Measurements from ENCODE around the gene UGT1A9. TPM values are rescaled to one million over a fixed set of nuclear protein-coding genes. Genes with fewer than 3 reads are reported as not detected.
"Not testable (repeated sequence)": the region's sequence is repeated elsewhere in the genome, so short reads cannot be mapped to it uniquely, and the experiment has no call there.

Gene UGT1A9
- polyA plus RNA-seq, 1 donor from 2014 or later, result not detected

DNA sequence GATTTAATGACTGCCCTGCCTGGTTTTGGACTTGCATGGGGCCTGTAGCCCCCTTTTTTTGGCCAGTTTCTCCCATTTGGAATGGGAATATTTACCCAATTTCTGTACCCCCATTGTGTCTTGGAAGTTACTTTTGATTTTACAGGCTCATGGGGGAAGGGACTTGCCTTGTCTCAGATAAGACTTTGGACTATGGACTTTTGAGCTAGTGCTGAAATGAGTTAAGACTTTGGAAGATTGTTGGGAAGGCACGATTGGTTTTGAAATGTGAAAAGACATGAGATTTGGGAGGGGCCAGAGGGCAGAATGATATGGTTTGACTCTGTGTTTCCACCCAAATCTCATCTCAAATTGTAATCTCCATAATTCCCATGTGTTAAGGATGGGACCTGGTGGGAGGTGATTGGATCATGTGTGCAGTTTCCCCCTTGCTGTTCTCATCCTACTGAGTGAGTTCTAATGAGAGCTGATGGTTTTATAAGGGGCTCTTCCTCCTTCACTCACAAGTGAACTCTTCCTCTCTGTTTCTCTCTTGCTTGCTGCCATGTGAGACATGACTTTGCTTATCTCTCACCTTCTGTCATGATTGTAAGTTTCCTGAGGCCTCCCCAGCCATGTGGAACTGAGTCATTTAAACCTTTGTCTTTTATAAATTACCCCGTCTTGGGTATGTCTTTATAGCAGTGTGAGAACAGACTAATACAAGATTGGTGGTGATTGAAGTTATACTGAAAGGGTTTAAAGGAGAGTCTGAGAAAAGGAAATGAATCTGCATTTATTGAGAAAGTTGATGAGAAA, 79.7 kb downstream of the UGT1A9 start:
- Mint-ChIP-seq H3K4me3 (peak overlapping the region in 1 of 4 donors; percentile 40), H3K27ac (peak overlapping the region in 1 of 3 donors; percentile 60), H3K27me3 (peaks cover 16% of the 10 kb centered on the region), H3K9me3 (peaks cover 9 to 22% (median 16%) of the 10 kb centered on the region in 3 donors)
- H3K4me1 Mint-ChIP-seq, H3K36me3 Mint-ChIP-seq: not testable (repeated sequence)

DNA sequence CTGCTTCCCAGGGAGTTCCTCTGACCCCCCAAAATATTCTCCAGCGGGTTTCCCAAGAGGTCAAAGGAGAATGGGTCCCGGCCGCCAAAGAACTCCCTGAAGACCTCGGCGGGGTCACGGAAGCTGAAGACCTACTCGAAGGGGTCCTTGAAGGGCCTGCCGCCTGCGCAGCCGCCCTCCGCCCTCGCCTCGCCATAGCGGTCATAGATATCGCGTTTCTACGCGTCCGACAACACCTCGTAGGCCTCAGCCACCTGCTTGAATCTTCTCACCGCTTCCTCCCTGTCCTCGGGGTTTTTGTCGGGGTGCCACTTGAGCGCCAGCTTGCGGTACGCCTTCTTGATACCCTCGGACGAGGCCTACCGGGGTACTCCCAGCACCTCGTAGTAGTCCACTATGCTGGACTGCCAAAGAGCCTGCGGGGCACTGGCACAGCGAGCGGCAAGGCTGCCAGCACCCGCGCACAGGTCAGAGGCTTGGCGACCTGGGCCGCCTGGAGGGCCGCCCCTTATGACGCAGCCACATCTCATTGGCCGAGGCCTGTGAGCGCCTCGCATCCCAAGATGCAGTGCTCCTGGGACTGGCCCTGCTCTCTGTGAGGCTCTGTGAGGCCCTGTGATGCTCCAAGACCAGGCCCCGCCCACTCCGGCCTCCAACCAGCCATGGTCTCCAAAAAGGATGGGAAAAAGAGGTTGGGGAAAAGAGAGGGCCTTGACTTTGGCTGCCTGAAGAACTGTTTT, 83.3 kb downstream of the UGT1A9 start:
- peaks cover 1% of the 10 kb centered on the region for H3K27me3 Mint-ChIP-seq
- peaks cover 2% of the 10 kb centered on the region for H3K36me3 Mint-ChIP-seq
- H3K4me3 Mint-ChIP-seq, result no peak overlapping the region
- no peaks in the 10 kb centered on the region for H3K4me1 Mint-ChIP-seq
- H3K27ac Mint-ChIP-seq, result no peak overlapping the region
- peaks cover 6 to 14% (median 12%) of the 10 kb centered on the region in 3 donors for H3K9me3 Mint-ChIP-seq

DNA sequence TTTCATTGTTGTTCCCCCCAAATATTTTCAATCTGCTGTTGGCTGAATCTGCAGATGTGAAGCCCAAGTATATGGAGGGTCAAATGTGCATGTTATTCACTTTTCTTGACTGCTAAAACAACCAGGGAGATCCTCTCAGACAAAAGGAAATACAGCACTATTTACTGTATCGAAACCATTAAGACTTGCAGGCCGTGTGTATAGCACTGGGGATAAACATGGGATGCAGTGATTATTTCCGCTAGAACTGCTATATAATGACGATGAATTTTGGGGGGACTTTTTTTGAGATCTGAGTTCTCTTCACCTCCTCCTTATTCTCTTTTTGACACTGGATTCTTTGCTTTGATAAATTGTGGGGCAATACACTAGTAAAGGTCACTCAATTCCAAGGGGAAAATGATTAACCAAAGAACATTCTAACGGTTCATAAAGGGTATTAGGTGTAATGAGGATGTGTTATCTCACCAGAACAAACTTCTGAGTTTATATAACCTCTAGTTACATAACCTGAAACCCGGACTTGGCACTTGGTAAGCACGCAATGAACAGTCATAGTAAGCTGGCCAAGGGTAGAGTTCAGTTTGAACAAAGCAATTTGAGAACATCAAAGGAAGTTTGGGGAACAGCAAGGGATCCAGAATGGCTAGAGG, 84.9 kb downstream of the UGT1A9 start:
- peaks cover 2% of the 10 kb centered on the region for H3K36me3 Mint-ChIP-seq
- peaks cover 2 to 5% (median 2%) of the 10 kb centered on the region in 3 donors for H3K9me3 Mint-ChIP-seq
- no peak overlapping the region for H3K4me3 Mint-ChIP-seq
- H3K27ac Mint-ChIP-seq, result no peak overlapping the region
- H3K4me1 Mint-ChIP-seq, result no peaks in the 10 kb centered on the region
- H3K27me3 Mint-ChIP-seq, result peaks cover 1% of the 10 kb centered on the region

DNA sequence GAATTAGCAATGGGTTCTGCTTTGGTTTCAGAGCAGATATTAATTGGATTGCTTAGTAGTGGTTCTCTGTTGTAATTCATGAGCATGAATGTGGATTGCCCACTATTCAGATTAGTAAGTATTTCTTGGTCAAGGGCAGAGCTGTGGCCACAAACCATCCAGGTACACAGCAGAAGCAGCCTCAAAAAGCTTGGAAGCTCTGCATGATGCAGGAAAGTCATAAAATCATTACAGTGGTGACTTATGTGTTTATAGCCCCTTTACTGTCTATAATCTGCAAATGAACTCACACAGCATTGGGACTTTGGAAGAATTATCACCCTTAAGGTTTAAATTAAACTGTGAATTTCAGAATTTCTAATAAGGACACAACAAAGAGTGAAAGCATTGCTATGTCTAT, 86.4 kb downstream of the UGT1A9 start:
- Mint-ChIP-seq H3K4me3 (no peak overlapping the region), H3K27ac (no peak overlapping the region), H3K9me3 (peaks cover 0 to 2% (median 0%) of the 10 kb centered on the region in 3 donors), H3K27me3 (no peaks in the 10 kb centered on the region), H3K4me1 (no peaks in the 10 kb centered on the region), H3K36me3 (peaks cover 2% of the 10 kb centered on the region)

DNA sequence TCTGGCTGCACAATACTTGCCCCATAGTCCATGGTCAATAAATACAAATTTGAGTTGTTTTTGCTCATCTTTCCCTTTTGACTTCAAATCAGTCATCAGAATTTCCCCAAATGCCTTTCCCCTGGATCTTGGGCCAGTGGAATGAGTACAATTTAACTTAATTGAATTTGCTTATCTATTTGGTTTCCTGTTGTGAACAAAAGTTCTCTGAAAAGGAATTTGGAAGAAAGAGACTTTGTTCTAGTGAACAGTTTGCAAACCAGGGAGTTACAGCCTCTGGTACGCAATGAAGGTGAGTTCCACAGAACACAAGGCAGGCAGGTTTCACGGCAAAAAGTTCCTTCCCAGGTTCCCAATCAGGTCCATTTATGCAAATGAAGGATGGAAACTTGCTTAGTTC, 87.2 kb downstream of the UGT1A9 start:
- H3K9me3 Mint-ChIP-seq, result peaks cover 0 to 2% (median 0%) of the 10 kb centered on the region in 3 donors
- H3K27ac Mint-ChIP-seq, result no peak overlapping the region
- H3K36me3 Mint-ChIP-seq, result peaks cover 2% of the 10 kb centered on the region
- no peaks in the 10 kb centered on the region for H3K4me1 Mint-ChIP-seq
- H3K27me3 Mint-ChIP-seq, result peaks cover 2% of the 10 kb centered on the region
- H3K4me3 Mint-ChIP-seq, result no peak overlapping the region

DNA sequence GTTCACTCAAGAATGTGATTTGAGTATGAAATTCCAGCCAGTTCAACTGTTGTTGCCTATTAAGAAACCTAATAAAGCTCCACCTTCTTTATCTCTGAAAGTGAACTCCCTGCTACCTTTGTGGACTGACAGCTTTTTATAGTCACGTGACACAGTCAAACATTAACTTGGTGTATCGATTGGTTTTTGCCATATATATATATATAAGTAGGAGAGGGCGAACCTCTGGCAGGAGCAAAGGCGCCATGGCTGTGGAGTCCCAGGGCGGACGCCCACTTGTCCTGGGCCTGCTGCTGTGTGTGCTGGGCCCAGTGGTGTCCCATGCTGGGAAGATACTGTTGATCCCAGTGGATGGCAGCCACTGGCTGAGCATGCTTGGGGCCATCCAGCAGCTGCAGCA, 88.3 kb downstream of the UGT1A9 start, which contains the start of gene UGT1A1:
Gene UGT1A1, plus strand, starts transcription at position 228 of the 400 bp plus-strand sequence. Its CDS starts 18 bp downstream, at position 246.
- Mint-ChIP-seq H3K36me3 (peaks cover 2% of the 10 kb centered on the region), H3K27me3 (peaks cover 8% of the 10 kb centered on the region), H3K4me3 (no peak within 1 kb of the TSS)

DNA sequence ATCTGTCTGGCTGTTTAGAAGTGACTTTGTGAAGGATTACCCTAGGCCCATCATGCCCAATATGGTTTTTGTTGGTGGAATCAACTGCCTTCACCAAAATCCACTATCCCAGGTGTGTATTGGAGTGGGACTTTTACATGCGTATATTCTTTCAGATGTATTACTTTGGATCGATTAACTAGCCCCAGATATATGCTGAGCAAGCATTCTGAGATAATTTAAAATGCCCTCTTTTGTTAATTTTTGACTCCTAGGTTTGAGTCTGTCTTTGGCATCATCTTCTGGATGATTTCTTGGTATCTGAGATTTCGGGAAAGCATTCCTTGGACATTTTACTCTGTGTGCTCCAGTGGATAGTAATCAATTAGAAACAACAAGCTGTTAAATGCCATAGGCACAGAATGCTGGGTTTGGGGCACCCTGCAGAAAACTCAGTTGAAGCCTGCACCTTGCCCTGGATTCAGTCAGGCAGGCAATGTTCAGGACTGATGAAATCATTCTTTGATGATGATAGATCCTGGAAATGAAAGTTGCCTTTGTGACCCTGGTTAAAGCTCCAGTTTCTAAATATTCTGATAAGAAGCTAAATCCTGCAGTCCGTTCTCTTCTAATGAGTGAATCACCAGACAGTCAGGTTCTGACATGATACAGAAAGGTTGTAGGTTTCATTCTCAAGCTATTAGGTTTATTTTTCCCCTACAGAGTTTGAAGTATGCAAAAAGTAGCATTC, 89.5 kb downstream of the UGT1A9 start:
- H3K27ac Mint-ChIP-seq, result no peak overlapping the region
- peaks cover 2% of the 10 kb centered on the region for H3K36me3 Mint-ChIP-seq
- no peak overlapping the region for H3K4me3 Mint-ChIP-seq
- H3K9me3 Mint-ChIP-seq, result no peaks in the 10 kb centered on the region
- H3K4me1 Mint-ChIP-seq, result no peaks in the 10 kb centered on the region
- peaks cover 8% of the 10 kb centered on the region for H3K27me3 Mint-ChIP-seq

More for the DNA sequence above, 88.3 kb downstream of the UGT1A9 start, which contains the start of gene UGT1A1:
- Mint-ChIP-seq H3K27ac (no peak within 1 kb of the TSS), H3K9me3 (peaks cover 0 to under 1% (median 0%) of the 10 kb centered on the region in 3 donors), H3K4me1 (no peaks in the 10 kb centered on the region)

DNA sequence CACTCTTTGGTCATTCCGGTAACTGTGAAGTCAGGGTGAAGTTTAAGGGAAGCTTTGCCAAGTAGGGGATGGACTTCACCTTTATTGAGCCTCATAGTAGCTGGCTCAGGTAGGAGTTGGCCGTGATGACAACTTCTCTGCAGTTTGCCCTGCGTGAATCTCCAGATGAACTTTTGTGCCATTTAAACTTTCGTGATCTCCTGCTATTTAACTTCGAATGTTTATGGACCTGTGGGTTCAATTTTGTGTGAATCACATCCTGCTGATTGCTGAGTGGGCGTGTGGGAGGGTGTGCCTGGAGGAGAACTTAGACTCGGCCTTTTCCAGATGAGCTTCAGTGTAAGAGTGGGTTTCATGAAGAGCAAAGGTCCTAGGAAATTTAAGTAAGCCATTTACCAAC, 92.6 kb downstream of the UGT1A9 start:
- Mint-ChIP-seq H3K27ac (no peak overlapping the region), H3K27me3 (peaks cover 13% of the 10 kb centered on the region), H3K4me3 (no peak overlapping the region), H3K36me3 (no peaks in the 10 kb centered on the region), H3K4me1 (no peaks in the 10 kb centered on the region), H3K9me3 (peaks cover 0 to 2% (median 0%) of the 10 kb centered on the region in 3 donors)

DNA sequence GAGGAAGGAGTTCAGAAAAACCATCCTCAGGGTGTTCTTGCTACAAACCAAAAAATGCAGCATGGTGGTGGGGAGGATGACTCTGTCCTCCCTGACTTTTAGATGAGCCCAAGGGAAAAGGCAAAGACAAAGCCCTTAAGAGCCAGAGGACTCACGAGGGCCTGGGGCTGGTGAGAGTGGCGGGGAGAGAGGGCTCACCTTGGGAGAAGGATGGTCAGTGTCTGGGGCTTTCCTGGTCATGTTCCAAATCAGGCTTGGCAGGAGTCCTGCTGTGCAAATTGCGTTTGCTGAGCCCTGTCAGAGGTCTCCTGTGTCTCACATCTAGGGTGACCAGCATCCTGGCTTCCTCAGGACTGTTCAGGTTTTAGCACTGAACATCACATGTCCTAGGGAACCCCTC, 93.1 kb downstream of the UGT1A9 start:
- Mint-ChIP-seq H3K27ac (no peak overlapping the region), H3K27me3 (peaks cover 13% of the 10 kb centered on the region), H3K9me3 (peaks cover 0 to 2% (median 0%) of the 10 kb centered on the region in 3 donors), H3K36me3 (no peaks in the 10 kb centered on the region), H3K4me3 (no peak overlapping the region), H3K4me1 (no peaks in the 10 kb centered on the region)

DNA sequence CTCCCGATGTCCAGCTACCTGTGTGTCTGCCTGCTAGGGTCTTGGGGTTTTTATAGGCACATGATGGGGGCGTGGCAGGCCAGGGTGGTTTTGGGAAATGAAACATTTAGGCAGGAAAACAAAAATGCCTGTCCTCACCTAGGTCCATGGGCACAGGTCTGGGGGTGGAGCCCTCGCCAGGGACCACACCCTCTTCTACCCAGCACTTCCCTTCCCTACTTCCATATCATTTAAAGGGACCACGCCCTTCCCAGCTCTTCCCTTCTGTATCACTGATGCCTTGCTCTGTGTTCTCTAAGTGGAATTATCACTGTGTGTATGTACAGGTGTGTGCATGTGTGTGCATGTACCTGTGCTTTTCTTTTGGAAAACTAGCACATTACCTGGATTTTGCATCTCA, 94.7 kb downstream of the UGT1A9 start:
- H3K9me3 Mint-ChIP-seq, result peaks cover 0 to 2% (median 0%) of the 10 kb centered on the region in 3 donors
- H3K4me3 Mint-ChIP-seq, result no peak overlapping the region
- H3K27ac Mint-ChIP-seq, result no peak overlapping the region
- H3K36me3 Mint-ChIP-seq, result no peaks in the 10 kb centered on the region
- H3K27me3 Mint-ChIP-seq, result peaks cover 13% of the 10 kb centered on the region
- no peaks in the 10 kb centered on the region for H3K4me1 Mint-ChIP-seq

DNA sequence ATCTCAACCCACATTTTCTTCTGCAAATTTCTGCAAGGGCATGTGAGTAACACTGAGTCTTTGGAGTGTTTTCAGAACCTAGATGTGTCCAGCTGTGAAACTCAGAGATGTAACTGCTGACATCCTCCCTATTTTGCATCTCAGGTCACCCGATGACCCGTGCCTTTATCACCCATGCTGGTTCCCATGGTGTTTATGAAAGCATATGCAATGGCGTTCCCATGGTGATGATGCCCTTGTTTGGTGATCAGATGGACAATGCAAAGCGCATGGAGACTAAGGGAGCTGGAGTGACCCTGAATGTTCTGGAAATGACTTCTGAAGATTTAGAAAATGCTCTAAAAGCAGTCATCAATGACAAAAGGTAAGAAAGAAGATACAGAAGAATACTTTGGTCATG, 96.4 kb downstream of the UGT1A9 start:
- Mint-ChIP-seq H3K27ac (no peak overlapping the region), H3K4me3 (no peak overlapping the region), H3K36me3 (no peaks in the 10 kb centered on the region), H3K9me3 (peaks cover 0 to 2% (median 2%) of the 10 kb centered on the region in 3 donors), H3K27me3 (peaks cover 13% of the 10 kb centered on the region), H3K4me1 (no peaks in the 10 kb centered on the region)

DNA sequence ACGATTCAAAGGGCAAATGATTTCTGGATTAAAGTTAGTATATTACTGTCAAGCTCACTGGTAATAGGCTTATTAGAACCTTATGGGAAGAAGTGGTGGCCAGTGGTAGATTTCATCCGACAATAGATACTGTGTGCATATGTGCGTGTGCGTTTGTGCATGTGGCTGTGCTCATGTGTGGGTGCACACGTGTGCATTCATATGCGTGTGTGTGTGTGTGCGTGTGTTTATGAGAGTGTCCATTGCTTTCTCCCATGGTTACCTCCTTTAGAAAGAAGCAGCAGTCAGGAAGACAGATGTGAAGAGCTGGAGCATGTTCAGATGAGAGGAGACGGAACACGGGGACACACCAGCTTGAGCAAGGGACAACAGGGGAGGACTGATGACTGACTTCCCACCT, 97.6 kb downstream of the UGT1A9 start:
- H3K36me3 Mint-ChIP-seq, result no peaks in the 10 kb centered on the region
- peak overlapping the region in 1 of 3 donors; percentile 72 for H3K27ac Mint-ChIP-seq
- no peak overlapping the region for H3K4me3 Mint-ChIP-seq
- H3K27me3 Mint-ChIP-seq, result peaks cover 8% of the 10 kb centered on the region
- H3K4me1 Mint-ChIP-seq, result no peaks in the 10 kb centered on the region
- peaks cover 0 to 2% (median 2%) of the 10 kb centered on the region in 3 donors for H3K9me3 Mint-ChIP-seq

DNA sequence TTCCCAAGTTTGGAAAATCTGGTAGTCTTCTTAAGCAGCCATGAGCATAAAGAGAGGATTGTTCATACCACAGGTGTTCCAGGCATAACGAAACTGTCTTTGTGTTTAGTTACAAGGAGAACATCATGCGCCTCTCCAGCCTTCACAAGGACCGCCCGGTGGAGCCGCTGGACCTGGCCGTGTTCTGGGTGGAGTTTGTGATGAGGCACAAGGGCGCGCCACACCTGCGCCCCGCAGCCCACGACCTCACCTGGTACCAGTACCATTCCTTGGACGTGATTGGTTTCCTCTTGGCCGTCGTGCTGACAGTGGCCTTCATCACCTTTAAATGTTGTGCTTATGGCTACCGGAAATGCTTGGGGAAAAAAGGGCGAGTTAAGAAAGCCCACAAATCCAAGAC, 100.5 kb downstream of the UGT1A9 start:
- Mint-ChIP-seq H3K27me3 (peaks cover 4% of the 10 kb centered on the region), H3K27ac (no peak overlapping the region), H3K4me3 (no peak overlapping the region), H3K9me3 (peaks cover 2 to 9% (median 8%) of the 10 kb centered on the region in 3 donors), H3K36me3 (peaks cover 2% of the 10 kb centered on the region), H3K4me1 (no peaks in the 10 kb centered on the region)

DNA sequence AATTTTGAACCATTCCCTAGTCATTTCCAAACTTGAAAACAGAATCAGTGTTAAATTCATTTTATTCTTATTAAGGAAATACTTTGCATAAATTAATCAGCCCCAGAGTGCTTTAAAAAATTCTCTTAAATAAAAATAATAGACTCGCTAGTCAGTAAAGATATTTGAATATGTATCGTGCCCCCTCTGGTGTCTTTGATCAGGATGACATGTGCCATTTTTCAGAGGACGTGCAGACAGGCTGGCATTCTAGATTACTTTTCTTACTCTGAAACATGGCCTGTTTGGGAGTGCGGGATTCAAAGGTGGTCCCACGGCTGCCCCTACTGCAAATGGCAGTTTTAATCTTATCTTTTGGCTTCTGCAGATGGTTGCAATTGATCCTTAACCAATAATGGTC, 100.9 kb downstream of the UGT1A9 start:
- Mint-ChIP-seq H3K27me3 (peaks cover 7% of the 10 kb centered on the region), H3K4me3 (no peak overlapping the region), H3K4me1 (no peaks in the 10 kb centered on the region), H3K36me3 (peaks cover 2% of the 10 kb centered on the region), H3K27ac (no peak overlapping the region), H3K9me3 (peaks cover 2 to 12% (median 8%) of the 10 kb centered on the region in 3 donors)
